ENCODE data around the gene SIGLEC7.

DNA sequence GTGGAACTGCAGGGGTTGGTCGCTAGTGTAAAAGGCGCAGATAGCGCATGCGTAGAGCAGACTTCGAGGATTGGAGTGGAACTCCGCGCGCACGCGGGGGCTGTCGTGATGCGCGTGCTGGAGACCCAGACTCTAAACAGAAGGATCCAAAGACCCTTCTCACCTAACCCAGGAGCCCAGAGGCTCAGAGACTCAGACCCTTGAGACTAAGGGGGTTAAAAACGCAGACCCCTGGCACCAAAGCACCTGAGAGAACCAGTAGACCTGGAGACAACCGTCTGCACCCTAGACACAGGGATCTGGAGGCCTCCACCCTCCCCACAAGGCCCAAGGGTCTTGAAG lies 33.3 kb upstream of the SIGLEC7 start:
- TF ChIP-seq, protein P1, sequence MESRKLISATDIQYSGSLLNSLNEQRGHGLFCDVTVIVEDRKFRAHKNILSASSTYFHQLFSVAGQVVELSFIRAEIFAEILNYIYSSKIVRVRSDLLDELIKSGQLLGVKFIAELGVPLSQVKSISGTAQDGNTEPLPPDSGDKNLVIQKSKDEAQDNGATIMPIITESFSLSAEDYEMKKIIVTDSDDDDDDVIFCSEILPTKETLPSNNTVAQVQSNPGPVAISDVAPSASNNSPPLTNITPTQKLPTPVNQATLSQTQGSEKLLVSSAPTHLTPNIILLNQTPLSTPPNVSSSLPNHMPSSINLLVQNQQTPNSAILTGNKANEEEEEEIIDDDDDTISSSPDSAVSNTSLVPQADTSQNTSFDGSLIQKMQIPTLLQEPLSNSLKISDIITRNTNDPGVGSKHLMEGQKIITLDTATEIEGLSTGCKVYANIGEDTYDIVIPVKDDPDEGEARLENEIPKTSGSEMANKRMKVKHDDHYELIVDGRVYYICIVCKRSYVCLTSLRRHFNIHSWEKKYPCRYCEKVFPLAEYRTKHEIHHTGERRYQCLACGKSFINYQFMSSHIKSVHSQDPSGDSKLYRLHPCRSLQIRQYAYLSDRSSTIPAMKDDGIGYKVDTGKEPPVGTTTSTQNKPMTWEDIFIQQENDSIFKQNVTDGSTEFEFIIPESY (IDR thresholded peaks at IDR 0.05; ENCODE audit: borderline replicate concordance, low read depth), result no peak
- no peak for TF ChIP-seq POLR2AphosphoS5 (IDR thresholded peaks at IDR 0.05; ENCODE audit: low read depth, low read length)
- no peak for TF ChIP-seq RAD21 (IDR thresholded peaks at IDR 0.05; ENCODE audit: low read length)
- TF ChIP-seq, protein P2, sequence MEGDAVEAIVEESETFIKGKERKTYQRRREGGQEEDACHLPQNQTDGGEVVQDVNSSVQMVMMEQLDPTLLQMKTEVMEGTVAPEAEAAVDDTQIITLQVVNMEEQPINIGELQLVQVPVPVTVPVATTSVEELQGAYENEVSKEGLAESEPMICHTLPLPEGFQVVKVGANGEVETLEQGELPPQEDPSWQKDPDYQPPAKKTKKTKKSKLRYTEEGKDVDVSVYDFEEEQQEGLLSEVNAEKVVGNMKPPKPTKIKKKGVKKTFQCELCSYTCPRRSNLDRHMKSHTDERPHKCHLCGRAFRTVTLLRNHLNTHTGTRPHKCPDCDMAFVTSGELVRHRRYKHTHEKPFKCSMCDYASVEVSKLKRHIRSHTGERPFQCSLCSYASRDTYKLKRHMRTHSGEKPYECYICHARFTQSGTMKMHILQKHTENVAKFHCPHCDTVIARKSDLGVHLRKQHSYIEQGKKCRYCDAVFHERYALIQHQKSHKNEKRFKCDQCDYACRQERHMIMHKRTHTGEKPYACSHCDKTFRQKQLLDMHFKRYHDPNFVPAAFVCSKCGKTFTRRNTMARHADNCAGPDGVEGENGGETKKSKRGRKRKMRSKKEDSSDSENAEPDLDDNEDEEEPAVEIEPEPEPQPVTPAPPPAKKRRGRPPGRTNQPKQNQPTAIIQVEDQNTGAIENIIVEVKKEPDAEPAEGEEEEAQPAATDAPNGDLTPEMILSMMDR (IDR thresholded peaks at IDR 0.05), result no peak
- TF ChIP-seq SMC3 (IDR thresholded peaks at IDR 0.05; ENCODE audit: low read depth, low read length), result no peak
- TF ChIP-seq MAX (IDR thresholded peaks at IDR 0.05; ENCODE audit: low read depth), result no peak
- no peak for TF ChIP-seq CHD2 (IDR thresholded peaks at IDR 0.05; ENCODE audit: low read length, partially characterized antibody)
- no peak for TF ChIP-seq EZH2phosphoT487 (IDR thresholded peaks at IDR 0.05; ENCODE audit: borderline replicate concordance, low read depth)
- TF ChIP-seq, protein P3, sequence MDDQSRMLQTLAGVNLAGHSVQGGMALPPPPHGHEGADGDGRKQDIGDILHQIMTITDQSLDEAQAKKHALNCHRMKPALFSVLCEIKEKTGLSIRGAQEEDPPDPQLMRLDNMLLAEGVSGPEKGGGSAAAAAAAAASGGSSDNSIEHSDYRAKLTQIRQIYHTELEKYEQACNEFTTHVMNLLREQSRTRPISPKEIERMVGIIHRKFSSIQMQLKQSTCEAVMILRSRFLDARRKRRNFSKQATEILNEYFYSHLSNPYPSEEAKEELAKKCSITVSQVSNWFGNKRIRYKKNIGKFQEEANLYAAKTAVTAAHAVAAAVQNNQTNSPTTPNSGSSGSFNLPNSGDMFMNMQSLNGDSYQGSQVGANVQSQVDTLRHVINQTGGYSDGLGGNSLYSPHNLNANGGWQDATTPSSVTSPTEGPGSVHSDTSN (IDR thresholded peaks at IDR 0.05), result no peak
- TF ChIP-seq YY1 (IDR thresholded peaks at IDR 0.05; ENCODE audit: low read depth), result no peak
- no peak for TF ChIP-seq SIN3A (IDR thresholded peaks at IDR 0.05; ENCODE audit: borderline replicate concordance, low read depth, low read length)
- TF ChIP-seq REST (IDR thresholded peaks at IDR 0.05; ENCODE audit: low read depth, low read length), result no peak

All from SK-N-SH (cell line).